Measurements from ENCODE around the gene ADI1.

Gene ADI1

GRCh38 chr2:3519255-3520205, at the start of gene ADI1:
Gene ADI1, minus strand, starts transcription at chr2:3519531. Its CDS starts 44 bp downstream, at chr2:3519487.
- no peak for DNase-seq

- no peak for DNase-seq
Measured at GRCh38 chr2:3566806-3567205, 47.5 kb upstream of the ADI1 start.

GRCh38 chr2:3565117-3565516, 45.8 kb upstream of the ADI1 start:
- no peak for DNase-seq

- no peak for DNase-seq
Measured at GRCh38 chr2:3563521-3563976, 44.2 kb upstream of the ADI1 start.

GRCh38 chr2:3558205-3559014, 39.1 kb upstream of the ADI1 start, which contains the start of gene RNASEH1:
Gene RNASEH1, minus strand, starts transcription at chr2:3558333. Its CDS starts 73 bp downstream, at chr2:3558260.
- peak; percentile 92 for DNase-seq

- DNase-seq: no peak
Measured at GRCh38 chr2:3557639-3558204, 38.4 kb upstream of the ADI1 start.

GRCh38 chr2:3553946-3554345, 34.6 kb upstream of the ADI1 start:
- DNase-seq: no peak

GRCh38 chr2:3547915-3548314, 28.6 kb upstream of the ADI1 start:
- DNase-seq: no peak

- DNase-seq: no peak
Measured at GRCh38 chr2:3545788-3546478, 26.6 kb upstream of the ADI1 start.

GRCh38 chr2:3543023-3543683, 23.8 kb upstream of the ADI1 start:
- no peak for DNase-seq

- no peak for DNase-seq
Measured at GRCh38 chr2:3542107-3542506, 22.8 kb upstream of the ADI1 start.

- no peak for DNase-seq
Measured at GRCh38 chr2:3539836-3540235, 20.5 kb upstream of the ADI1 start.

GRCh38 chr2:3536682-3537632, 17.6 kb upstream of the ADI1 start:
- DNase-seq: no peak

GRCh38 chr2:3535794-3536681, 16.7 kb upstream of the ADI1 start:
- no peak for DNase-seq

GRCh38 chr2:3535467-3535793, 16.1 kb upstream of the ADI1 start:
- no peak for DNase-seq

- no peak for DNase-seq
Measured at GRCh38 chr2:3534251-3534814, 15.0 kb upstream of the ADI1 start.

- DNase-seq: no peak
Measured at GRCh38 chr2:3533836-3534235, 14.5 kb upstream of the ADI1 start.

GRCh38 chr2:3532941-3533340, 13.6 kb upstream of the ADI1 start:
- no peak for DNase-seq

- no peak for DNase-seq
Measured at GRCh38 chr2:3529316-3530025, 10.1 kb upstream of the ADI1 start.

All from NCI-H187 treated with DMSO at 0.1 percent for 48 hours (cell line).